Cardiac muscle cell (in vitro differentiated cells and primary cell): ENCODE data around the gene STPG4. TPM values are rescaled to one million over a fixed set of nuclear protein-coding genes. Genes with fewer than 3 reads are reported as not detected.
A peak's percentile ranks its signal among the peaks of the same experiment; 100 is the strongest.

ENCODE experiments used
- DNase-seq, 2 donors: peaks; one replicate each; pipeline versions ENCODE4 v3.0.0 to v3.0.0-alpha.2; 2010 to 2017; ENCODE audit warnings: low read depth in 1 of 2, low spot score in 1 of 2
- H3K27ac ChIP-seq: fragments of 200-600 bp; sonication (generic); 2 replicates; pipeline ENCODE4 v1.5.1; 2016
- H3K27me3 ChIP-seq: fragments of 200-600 bp; sonication (generic); 2 replicates; pipeline ENCODE4 v1.6.0; 2016; ENCODE audit warnings: control low read depth
- H3K36me3 ChIP-seq: fragments of 200-600 bp; sonication (generic); 2 replicates; pipeline ENCODE4 v1.5.1; 2016; ENCODE audit warnings: control low read depth
- H3K4me1 ChIP-seq: fragments of 200-600 bp; sonication (generic); 2 replicates; pipeline ENCODE4 v1.8.1; 2017; ENCODE audit warnings: low read depth, mild to moderate bottlenecking, mixed run types
- H3K4me3 ChIP-seq: fragments of 200-600 bp; sonication (generic); 2 replicates; pipeline ENCODE4 v1.5.1; 2016; ENCODE audit warnings: mild to moderate bottlenecking
- H3K9me3 ChIP-seq: fragments of 200-600 bp; sonication (generic); 2 replicates; pipeline ENCODE4 v1.5.1; 2017; ENCODE audit warnings: low read depth, mild to moderate bottlenecking, control low read depth
- CTCF ChIP-seq: IDR thresholded peaks from 2 replicates; pipeline ENCODE4 v1.5.1; 2012; ENCODE audit warnings: low read depth, mild to moderate bottlenecking, low read length
- polyA plus RNA-seq: library from polyadenylated mRNA; unstranded; fragments of >200 nt; fragmentation: Nextera tagmentation; extraction: Ambion mirVana; gene quantifications from 2 replicates; pipeline ENCODE4 v1.2.1, GENCODE V29; 2016
- total RNA-seq: library from RNA; depleted of rRNA; stranded (reverse); fragments of >200 nt; gene quantifications from 2 replicates; pipeline ENCODE4 v1.2.3, GENCODE V29; 2016

STPG4 gene
- total and polyA plus RNA-seq, 2 experiments from 2014 or later, result not detected

DNA sequence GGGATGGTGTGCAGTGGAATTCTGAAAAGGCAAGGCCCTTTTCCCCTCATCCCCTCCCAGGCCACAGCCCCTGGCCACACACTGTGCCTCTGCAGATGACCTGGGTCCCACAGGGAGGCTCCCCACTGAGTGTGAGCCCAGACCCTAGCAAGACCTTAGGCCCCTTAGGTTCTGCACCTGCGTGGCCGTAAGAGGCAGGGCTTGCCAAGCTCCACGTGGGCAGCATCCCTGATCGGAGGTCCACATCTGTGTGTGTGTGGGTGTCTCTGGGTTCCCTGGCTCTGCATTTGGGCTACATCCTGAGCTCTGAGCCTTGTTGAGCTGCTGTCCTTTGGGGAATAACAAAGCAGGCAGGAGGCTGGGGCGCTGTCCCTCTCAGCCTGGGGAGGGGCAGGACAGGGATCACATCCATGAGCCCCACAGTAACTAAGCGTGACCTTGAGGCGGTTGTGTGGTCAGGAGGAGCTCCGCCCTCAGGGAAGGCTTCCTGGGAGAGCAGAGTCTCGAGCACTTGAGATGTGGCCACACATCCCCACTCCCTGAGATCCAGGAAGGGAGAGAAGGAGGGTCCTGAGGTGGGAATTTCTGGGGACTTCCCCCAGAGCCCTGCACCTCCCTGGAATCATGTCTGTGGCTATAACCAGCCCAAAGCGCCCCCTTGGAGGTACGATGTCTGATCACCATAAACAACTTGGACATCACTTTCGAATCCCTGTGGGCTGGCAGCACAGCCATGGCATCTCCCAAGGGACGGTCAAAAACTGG, 84.8 kb downstream of the STPG4 start:
- no peaks in the 10 kb centered on the region for H3K36me3 ChIP-seq
- peak overlapping the region; percentile 96 for H3K27ac ChIP-seq
- no peaks in the 10 kb centered on the region for H3K9me3 ChIP-seq
- H3K4me3 ChIP-seq, result no peak overlapping the region
- H3K4me1 ChIP-seq, result peaks cover 25% of the 10 kb centered on the region
- H3K27me3 ChIP-seq, result no peaks in the 10 kb centered on the region
- no peak for TF ChIP-seq CTCF
- no peak for DNase-seq

DNA sequence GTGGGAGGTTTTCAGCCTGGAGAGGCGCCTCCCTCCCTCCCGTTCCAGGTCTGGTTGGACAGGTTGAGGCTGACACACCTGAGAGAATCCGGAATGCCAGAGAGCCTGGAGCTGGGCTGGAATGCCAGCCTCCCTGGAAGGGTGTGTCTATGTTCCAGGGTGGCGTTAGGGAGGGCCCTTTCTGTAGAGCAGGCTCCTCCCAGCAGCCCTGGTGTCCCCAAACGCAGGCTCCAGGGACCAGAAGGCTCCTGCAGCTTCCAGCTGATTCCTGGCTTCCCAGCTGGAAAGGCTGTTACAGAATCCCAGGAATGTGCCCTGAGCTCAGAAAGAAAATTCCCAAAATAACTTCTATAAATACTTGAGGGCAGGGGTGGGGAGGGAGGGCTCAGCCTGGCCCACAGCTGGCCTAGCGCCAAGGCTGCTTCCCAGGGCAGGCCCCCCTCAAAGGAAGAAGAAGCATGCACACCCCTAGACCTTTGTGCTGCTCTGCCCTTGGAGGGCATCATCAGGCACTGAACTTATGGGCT, 85.4 kb downstream of the STPG4 start:
- H3K4me3 ChIP-seq, result no peak overlapping the region
- H3K27me3 ChIP-seq, result no peaks in the 10 kb centered on the region
- peak overlapping the region; percentile 96 for H3K27ac ChIP-seq
- peak; percentile 78 to 85 for DNase-seq
- H3K4me1 ChIP-seq, result peaks cover 27% of the 10 kb centered on the region
- H3K9me3 ChIP-seq, result no peaks in the 10 kb centered on the region
- H3K36me3 ChIP-seq, result no peaks in the 10 kb centered on the region
- no peak for TF ChIP-seq CTCF

DNA sequence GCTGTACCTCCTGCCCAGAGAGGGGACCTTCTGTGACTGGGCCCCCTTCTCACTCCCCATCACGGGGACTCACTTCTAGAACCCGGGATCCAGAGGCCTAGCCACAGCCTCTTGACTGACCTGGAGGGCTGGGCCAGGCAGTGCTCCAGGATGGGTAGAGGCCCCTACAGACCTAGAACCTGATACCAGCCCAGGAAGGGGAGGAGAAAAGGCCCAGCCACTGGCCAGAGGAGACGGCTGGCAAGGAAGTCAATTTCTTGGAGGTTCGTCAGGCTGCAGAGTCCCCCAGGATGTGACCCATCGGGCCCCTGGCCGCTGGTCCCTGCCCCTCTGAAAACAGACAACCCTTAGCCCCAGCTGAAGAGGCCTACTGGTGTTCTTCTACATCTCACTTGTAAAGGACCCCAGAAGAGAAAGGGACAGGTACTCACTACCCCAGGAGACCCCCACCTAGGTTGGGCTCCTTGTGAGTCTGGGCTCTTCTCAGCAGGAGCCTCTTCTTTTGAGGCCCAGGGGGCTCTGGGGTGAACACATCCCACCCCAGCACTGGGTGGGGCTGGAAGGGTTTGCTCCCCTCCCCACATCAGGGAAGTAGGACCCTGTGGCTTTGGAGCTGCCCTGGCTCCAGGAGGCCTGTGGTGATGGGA, 86.0 kb downstream of the STPG4 start:
- H3K27ac ChIP-seq, result peak overlapping the region; percentile 96
- H3K36me3 ChIP-seq, result no peaks in the 10 kb centered on the region
- TF ChIP-seq CTCF, result no peak
- H3K9me3 ChIP-seq, result no peaks in the 10 kb centered on the region
- H3K27me3 ChIP-seq, result no peaks in the 10 kb centered on the region
- H3K4me1 ChIP-seq, result peaks cover 27% of the 10 kb centered on the region
- DNase-seq, result no peak
- no peak overlapping the region for H3K4me3 ChIP-seq

DNA sequence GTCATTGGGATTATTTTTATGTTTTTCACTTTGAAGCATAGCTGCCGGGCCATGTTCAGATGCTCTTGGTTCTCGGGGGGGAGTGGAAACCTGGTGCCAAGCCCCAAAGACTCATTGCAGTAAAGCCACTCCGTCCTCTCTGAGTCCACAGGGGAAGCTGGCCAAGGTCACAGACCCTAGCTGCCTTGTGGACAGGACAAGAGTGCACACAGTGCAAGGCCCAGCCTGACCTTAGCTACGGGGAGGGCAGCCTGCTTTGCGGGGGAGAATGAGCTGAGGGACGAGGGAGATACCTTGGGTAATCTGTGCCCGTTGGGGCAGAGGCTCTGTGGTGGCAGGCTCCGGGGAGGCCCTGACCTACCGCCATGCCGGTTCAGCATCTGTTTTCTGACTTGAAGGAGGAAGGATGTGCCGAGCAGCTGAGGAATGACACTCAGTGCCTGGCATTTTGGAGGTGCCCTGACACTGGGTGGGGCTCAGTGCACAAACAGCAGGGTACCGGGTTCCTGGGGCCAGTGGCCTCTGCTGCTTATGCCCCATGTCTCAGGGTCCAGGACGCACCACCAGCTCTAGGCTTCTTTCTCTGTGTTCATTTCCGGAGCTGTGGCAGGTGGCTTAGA, 87.2 kb downstream of the STPG4 start:
- TF ChIP-seq CTCF, result no peak
- H3K4me1 ChIP-seq, result peaks cover 27% of the 10 kb centered on the region
- DNase-seq, result no peak

DNA sequence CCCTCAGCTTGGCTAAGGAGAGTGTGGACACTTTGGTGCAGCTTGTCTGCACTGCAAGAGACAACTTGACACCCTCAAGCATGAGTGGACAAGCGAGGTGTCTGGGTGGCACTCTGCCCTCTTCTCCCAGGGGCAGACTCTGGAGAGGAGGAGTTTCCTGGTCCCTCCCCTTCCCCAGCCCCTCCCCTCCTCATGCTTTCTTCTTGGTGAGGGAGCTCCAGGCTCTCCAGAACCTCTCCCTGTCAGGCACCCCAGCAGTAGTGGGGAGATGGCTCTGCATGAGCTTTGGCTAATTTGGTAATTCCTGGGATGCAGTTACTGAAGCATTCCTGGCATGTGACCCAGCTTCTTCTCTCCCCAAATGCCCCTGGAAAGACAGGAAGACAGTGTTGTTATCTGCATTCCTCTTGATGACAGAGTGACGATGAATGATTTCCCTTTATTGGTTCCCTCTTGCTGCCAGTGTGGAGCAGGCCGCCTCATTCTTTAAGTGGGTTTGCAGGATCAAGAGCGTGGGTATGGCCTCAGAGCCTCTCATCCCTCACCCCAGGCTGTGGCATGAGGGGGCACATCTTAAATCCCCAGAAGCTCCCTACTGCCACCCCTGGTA, 89.2 kb downstream of the STPG4 start:
- Histone ChIP-seq H3K9me3 (no peaks in the 10 kb centered on the region), H3K27me3 (no peaks in the 10 kb centered on the region), H3K4me3 (no peak overlapping the region), H3K27ac (peak overlapping the region; percentile 22), H3K36me3 (no peaks in the 10 kb centered on the region), H3K4me1 (peaks cover 34% of the 10 kb centered on the region)
- DNase-seq, result peak; percentile 23 to 80
- TF ChIP-seq CTCF, result no peak

More for the DNA sequence above, 87.2 kb downstream of the STPG4 start:
- Histone ChIP-seq H3K27me3 (no peaks in the 10 kb centered on the region), H3K36me3 (no peaks in the 10 kb centered on the region), H3K27ac (no peak overlapping the region), H3K4me3 (no peak overlapping the region), H3K9me3 (no peaks in the 10 kb centered on the region)
